NCI-H2029 treated with DMSO at 0.1 percent for 48 hours (cell line): ENCODE data around the gene WNT3A.

Experiments
- DNase-seq: peaks from one replicate; lab custom pipeline; 2025; lab: John Stamatoyannopoulos, UW

The WNT3A gene

DNA sequence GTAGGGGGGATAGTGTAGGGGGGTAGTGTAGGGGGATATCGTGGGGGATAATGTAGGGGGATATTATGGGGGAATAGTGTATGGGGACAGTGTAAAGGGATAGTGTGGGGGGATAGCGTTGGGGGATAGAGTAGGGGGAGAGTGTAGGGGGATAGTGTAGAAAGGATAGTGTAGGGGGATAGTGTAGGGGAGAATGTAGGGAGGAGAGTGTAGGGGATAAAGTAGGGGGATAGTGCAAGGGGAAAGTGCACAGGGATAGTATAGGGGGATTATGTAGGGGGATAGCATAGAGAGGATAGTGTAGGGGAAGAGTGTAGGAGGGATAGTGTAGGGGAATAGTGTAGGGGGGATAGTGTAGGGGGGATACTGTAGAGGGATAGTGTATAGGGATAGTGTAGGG, 63.4 kb downstream of the WNT3A start:
- DNase-seq, result no peak

DNA sequence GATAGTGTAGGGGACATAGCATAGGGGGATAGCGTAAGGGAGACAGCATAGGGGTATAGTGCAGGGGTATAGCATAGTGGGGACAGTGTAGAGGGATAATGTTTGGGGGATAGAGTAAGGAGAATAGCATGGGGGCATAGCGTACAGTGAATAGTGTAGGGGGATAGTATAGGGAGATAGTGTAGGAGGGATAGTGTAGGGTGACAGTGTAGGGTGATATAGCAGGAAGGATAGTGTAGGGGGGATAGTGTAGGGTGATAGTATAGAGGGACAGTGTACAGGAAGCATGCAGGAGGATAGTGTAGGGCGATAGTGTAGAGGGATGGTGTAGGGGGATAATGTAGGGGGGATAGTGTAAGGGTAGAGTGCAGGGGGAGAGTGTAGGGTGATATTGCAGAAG, 64.1 kb downstream of the WNT3A start:
- no peak for DNase-seq

DNA sequence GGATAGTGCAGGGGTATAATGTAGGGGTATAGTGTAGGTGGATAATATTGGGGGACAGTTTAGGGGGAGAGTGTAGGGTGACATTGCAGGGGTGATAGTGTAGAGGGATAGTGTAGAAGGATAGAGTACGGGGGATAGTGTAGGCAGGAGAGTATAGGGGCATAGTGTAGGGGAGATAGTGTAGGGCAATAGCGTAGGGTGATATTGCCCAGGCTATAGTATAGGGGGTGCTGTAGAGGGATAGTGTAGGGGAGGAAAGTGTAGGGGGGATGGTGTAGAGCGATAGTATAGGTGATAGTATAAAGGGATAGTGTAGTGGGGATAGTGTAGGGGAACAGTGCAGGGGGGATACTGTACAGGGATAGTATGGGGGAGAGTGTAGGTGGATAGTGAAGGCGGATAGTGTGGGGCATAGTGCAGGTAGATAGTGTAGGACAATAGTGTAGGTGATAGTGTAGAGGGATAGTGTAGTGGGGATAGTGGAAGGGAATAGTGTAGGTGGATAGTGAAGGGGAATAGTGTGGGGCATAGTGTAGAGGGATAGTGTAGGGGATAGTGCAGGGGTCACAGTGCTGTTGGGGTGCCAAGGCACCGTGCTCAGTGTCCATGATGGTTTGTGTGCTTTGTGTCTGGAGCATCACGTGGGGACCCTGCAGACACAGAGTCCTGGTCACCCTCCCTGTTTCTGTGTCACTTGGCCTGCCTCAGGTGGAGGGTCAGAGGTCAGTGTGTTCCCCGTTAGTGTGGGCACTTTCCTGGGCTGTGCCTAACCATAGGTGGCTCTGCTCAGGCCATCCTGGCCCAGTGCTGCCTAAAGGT, 65.2 kb downstream of the WNT3A start:
- no peak for DNase-seq

DNA sequence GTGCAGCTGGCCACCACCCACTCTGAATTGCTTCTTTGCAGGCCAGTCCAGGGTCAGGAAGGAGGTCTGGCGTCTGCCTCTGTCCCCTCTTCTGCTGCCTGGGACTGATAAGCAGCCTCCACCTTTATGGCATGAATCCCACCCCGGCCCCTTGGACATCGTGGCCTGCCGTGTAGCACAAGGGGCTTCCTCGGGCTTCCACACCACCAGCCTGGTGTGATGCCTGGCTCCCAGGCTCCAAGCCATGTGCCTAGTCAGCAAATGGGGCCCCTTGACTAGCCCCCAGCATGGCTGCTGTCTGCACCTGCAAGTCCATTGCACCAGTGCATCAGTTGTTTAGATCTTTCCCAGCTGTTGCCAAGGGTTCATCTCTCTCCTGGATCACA, 65.9 kb downstream of the WNT3A start:
- DNase-seq, result no peak

DNA sequence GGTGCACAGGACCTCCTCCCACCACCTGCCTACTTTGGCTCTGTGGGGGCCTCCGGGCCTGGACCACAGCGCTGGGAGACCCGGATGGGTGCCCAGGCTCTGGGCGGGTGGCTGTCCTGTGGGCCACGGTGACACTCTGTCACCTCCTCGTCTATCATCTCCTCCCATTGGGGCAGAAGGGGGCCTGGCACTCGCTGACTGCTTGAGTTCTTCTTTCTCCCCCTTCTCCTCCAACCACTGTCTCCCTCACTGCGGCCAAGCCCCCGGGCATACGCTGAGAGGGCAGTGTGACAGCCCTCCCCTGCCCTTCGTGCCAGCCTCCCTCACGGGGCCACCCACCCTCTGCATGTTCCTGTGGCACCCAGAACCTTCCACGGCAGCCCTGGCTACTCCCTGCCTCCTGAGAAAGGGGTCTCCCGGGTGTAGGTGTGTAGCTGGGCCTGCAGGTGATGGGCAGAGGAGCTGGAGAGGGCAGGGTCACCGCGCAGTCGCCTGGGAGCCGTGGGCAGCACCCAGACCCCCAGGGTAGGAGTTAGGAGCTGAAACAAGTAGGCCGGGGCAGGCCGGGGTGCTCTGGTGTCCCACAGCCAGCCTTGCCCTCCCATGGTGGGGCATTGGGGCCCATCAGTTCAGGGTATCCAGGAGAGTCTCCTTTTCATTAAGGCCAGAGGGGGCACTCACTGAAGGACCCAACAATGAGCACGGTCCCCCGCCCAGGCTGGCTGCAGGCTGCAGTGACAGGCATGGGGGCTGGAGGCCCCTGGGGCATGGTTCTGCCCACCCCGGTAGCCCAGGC, 66.5 kb downstream of the WNT3A start:
- DNase-seq, result no peak

DNA sequence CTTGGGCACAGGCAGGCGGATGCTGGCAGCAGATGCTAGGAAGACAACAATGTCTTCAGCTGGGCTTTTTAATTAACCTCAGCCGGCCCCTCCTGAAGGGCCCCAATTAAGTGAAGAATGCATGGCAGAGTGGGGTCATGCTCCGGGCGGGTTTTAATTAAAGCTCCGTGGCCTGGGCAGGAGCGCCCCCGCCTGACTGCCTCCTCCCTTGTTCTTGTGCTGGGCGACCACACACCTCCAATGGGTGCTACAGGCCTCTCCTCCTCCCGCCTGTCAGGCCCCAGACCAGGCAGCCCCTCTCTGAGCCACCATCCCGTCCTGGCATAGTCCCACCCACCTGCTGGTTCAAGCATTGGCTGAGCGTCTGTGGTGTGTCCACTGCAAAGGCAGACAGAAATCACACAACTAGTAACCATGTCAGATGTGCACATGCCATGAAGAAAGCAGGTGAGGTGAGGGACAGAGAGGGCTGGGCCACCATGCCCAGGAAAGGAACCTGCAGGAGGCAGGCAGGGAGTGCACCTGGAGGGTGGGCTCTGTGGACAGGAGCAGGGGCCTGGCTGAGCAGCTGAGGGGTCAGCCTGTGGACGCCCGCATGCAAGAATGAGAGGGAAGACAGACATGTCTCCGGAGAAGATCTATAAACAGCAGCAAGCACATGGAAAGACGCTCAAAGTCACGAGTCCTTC, 67.2 kb downstream of the WNT3A start:
- no peak for DNase-seq

DNA sequence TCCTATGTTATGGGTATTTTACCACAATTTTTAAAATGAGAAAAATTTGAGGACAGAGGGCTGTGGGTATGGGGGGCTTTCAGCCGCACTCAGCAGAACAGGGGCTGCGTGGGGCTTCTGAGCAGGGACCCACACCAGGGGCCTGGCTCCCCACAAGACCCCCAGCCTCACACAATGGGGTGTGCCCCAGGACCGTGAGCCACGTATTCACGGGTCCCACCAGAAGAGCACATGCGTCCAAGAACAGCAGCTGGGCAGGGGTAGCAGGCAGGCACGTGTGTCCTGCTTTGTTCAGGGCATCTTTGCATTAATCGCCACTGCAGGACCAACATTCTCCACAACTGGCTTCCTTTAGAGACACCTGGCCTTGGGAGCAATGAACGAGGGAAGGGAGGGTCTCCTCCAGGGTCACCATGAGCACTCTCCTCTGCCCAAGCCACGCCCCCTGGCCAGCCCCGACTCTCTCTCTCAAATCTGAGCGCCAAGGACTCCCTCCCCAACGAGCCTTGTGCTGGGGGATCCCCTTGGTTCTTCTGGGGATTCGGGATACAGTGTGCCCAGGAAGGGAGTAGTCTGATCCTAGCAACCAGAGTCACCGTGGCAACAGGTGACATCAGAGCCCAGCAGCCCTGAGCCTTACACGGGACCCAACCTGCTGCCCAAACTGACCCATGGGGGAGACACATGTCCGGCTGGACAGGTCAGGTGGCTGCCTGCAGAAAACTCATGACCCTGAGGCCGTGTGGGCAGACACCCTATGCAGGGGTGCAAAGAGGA, 68.3 kb downstream of the WNT3A start:
- no peak for DNase-seq

DNA sequence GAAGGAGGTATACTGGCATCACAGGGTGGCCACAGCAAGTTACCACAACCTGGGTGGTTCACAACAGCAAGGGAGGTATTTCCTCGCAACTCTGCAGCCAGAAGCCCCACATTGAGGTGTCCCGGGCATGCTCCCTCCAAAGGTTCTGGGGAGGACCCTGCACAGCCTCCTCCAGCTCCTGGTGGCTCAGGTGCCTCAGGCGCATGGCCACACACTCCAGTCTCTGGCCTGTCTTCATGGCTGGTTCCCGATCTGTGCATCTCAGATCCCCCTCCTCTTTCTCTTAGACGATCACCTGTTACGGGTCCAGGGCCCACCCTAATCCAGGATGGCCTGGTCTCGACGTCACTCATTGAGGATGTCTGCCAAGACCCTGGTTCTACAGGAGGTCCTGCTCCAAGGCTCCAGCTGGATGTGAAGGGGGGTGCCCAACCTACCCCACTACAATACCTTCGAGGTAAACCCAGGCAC, 69.0 kb downstream of the WNT3A start:
- DNase-seq, result no peak

DNA sequence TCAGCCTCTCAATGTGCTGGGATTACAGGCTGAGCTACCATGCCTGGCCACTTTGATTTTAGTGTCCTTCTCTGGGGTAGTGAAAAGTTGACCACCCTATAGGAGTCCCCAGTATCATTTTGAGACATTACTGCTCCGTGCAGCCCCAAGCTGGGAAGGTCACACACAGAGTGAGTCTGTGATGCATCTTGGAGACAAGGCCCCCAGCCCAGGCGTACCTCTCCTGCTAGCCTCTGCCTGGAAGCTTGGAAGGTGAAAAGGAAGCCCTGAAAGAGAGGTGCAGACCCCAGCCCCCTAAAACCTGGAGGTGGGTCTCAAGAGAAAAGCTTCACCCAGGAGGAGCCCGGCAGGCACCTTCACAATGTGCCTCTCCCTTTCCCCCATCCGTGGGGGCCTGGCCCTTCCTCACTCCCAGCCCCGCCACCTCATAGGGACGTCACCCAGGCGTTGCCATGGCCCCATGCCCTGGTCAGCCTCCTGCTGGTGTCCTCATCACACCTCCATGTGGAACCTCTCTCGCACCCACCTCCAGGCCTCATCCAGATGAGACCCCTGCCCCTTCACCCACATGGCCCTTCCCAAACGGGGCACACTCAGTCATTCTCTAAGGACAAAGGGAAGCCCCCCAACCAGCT, 70.1 kb downstream of the WNT3A start:
- DNase-seq, result no peak

DNA sequence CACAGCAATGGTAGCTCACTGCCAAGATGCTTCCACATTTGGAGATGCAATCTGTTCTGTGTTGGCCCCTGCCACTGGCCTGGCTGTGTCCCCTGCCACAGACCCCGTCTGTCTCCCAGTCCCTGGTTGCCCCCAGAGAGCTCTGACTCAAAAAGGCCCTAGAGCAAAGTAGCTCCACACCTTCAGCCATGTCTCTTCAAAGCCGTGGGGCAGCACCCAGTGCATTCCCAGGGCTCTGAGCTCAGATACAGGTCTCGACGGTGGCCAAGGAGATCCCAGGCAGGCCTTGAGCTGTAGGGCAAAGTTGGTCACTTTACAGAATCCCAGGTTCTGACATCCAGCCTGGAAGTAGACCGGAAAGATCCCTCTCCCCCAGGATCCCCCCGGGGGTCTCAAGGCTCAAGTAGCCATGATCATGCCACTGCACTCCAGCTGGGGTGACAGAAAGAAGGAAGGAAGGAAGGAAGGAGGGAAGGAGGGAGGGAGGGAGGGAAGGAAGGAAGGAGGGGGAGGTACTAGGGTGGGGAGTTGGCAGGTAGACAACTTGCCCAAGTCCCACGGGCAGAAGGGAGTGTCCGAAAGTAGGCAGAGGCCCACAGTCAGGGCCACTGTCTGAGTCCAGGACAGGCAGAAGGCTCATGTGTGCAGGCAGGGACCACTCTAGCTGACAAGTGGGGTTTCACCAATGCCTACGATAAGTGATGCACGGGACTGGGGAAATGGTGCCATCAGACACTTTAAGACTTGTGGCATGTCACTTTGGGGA, 71.0 kb downstream of the WNT3A start:
- no peak for DNase-seq

DNA sequence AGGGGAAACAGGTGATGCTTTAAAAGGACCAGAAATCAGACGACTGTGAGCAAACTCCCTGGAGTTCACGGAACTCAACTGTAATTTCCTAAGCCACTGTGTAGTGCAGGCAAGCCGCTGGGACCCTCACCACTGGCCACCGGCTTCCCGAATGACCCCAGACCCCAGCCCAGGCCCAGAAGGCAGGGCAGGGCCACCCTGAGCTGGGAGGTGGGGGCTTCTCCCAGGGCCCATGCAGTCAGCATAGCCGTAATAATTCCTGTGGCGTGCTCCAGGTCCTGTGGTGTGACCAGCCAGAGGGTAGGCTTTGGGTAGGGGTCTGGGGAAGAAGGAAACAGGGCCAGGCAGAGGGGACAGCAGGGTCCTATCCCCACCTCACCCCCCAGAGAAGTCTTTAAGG, 72.2 kb downstream of the WNT3A start:
- no peak for DNase-seq

DNA sequence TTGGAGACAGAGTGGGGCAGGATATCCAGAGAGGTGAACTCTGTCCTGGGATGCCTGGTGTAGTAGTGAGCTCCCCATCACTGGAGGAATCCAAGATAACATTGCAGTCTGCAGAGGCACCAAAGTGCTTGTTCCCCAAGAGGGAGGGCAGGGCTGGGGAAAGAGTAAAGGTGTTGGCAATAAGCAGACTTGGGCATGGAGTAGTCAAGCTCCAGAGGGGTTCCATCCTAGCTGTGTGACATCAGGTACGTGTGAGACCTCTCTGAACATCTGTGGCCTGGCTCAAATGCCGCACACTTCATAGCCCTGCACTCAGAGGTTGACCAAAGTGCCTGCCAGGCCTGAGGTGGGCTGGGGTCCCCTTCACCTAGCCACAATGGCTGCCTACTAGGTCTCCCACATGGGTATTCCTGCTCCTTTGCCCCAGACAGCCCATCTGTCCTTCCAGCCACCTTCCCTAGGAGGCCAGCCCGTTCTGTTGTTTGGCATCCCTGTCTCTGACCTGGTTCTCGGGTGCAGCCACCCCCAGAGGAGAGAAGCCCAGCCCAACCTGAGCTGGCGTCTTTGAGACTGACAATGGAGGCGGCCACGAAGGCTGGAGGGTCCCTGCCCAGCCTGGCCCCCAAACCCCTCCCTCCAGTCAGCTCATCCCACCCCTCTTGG, 72.9 kb downstream of the WNT3A start:
- no peak for DNase-seq

DNA sequence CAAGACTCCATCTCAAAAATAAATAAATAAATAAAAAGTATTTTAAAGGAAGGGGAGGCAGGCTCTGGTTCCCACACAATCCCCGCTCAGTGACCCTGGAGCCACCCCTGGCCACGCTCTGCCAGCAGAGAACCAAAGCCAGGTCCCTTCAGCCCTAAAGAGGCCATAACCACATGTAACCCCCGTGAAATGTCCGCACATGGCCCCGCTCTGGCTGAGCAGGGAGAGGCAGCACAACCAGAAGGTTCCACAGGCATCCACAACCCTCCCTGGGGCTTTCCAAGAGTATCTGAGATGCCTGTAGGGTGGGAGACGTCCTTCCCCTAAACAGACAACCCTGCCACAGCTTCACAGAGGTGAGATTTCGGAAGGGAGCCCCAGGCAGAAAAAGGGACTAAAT, 74.3 kb downstream of the WNT3A start:
- DNase-seq, result no peak

DNA sequence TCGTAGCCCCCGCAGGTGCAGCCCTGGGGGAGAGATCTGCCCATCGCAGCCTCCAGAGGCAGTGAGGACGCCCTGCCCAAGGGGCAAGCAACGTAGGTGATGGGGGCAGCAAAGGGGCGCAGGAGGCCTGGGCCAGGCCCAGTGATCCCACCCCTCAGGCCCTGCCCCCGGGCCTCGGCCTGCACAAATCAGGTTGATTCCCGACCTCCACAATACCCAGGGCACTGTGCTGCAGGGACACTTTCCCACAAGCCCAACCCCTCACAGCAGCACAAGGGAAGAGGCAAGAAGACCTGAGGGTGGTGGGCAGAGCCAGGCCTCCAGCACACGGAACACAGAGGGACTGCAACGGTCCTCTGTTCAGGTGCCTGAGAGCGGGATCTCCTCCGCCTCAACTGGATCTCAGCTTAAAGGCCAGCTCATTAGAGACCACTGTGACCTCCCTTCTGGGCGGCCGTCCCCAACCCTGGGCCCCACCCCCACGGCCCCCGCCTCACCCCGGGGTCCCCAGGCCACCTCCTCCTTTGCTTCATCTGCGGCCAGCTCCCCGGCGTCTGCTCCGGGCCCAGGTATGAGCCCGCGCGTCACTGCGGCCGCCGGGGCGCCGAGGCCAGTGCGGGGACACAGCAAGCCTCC, 74.9 kb downstream of the WNT3A start:
- DNase-seq, result no peak

DNA sequence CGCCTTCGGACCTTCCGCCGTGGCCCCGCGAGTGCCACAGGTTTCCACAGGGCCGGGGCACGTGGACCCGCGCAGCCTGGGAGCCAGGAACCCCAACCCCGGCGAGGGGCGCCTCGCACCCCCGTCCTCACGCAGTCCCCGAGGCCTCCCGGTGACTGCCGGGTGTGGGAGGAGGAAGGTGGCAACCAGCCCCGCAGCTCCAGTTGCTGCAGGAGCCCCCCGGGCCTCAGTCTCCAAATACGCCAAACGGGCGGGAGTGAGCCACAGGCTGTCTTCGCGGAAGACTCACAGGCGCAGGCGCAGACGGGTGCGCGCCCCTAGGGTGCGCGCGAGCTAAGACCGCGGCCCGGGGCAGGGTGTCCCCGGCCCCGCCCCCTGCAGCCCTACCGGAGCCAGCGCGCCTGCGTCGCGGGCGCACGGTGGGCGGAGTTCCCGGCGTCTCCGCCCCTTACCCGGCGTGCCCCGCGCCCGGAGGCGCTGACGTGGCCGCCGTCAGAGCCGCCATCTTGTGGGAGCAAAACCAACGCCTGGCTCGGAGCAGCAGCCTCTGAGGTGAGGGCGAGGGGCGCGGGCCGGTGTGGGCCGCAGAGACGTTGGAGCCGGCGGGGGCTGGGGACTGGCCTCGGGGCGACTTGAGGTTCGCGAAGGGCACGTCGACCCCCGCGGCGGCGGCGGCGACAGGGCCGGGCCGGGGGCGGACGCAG, 75.6 kb downstream of the WNT3A start, which contains the start of gene ARF1:
Gene ARF1, plus strand, starts transcription at position 495 of the 704 bp plus-strand sequence. CDS start 14,407 bp downstream, outside the sequence.
- DNase-seq, result peak; percentile 30

DNA sequence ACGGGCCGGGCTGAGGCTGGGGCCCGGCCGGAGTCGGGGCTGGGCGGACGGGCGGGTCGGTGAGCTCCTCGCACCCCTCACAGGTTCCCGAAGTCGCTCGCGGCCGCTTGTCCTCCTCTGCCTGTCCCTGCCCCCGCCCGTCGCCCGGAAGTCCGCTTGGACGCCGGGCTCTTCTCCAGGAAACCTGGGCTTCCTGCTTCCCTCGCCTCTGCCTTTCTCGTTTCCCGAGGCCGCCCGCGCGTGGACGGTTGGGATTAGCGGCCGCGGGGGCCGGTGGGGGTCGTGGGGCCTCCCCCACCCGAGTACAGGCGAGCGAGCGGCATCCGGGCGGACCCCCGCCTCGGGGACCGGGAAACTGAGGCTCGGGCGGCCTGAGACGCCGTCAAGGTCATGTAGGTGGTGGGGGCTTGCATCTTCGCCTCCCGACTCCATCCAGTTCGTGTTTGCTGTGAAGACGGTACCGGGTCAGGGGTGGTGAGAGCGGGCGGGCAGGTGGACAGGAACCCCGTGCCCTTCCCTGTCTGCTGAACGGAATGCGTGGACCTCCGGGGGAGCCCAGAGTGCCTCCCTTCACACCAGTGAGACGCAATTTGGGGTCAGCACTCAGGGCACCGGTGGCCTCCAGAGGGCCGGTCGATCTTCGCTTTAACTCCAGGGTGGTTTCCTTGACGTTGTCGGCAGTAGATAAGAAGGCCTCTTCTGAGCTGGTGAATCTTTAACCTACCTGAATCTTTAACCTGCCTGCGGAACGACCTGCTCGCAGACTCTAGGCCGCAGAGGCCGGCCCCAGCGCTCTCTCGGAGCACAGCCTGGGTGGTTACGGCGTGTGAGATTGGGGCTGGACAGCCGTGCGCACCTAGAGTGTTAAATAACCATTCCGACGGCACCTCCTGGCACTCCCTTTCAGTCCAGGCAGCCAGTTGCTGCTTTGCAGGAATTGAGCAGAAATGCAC, 76.4 kb downstream of the WNT3A start:
- no peak for DNase-seq

DNA sequence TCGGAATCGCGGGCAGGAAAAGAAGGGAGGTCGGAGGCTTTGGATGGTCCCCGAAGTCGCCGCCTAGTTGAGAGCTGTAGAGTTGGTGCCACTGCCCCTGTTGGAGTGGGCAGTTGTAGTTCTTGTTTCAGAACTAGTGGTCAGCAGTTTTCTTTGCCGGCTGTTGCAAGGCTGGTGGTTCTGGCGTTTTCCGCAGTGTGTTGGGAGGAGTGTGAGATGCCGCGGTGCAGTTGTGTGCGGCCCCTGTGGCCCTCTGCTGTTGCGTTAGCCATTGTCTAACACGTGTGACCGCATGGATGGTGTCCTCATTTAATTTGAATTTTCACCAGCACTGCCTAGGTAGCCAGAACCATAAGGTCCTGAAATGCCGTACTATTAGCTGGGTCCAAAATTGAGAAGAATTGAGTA, 77.1 kb downstream of the WNT3A start:
- DNase-seq, result no peak

DNA sequence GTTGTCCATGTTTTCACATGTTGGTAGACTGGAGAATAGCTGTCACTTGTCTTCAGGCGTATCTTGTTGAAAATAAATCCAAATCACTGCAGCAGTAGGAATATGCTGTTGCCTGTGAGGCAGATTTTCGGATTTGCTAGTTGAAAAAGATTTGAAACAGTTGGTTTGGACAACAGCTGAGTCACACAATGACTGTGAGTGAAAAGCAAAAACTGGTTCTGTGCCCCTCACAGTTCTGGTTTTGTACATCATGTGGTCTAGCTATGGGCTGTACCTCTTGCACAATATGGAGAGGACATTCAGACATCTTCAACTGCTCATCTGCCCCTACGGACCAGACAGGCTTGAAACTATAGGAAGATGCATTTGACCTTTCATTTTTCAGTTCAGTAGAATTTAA, 77.5 kb downstream of the WNT3A start:
- no peak for DNase-seq
